Raji (cell line): ENCODE results near the gene ZNF837.

Experiments
- POLR2A ChIP-seq: IDR thresholded peaks from 2 replicates; pipeline ENCODE4 v1.6.1; 2011; ENCODE audit warnings: low read depth, low read length, control low read depth; ENCODE audit not compliant: insufficient read depth

Gene ZNF837

GRCh38 chr19:58361900-58362271 is 18.9 kb downstream of the ZNF837 start:
- TF ChIP-seq POLR2A = no peak

GRCh38 chr19:58357481-58358145 is 23.2 kb downstream of the ZNF837 start:
- TF ChIP-seq POLR2A = no peak

- no peak for TF ChIP-seq POLR2A
These were observed 23.9 kb downstream of the ZNF837 start for GRCh38 chr19:58356766-58357480.

GRCh38 chr19:58355908-58356765 is 24.7 kb downstream of the ZNF837 start:
- no peak for TF ChIP-seq POLR2A

- TF ChIP-seq POLR2A = no peak
These were observed 25.5 kb downstream of the ZNF837 start for GRCh38 chr19:58355215-58355796.

GRCh38 chr19:58354478-58355030 is 26.3 kb downstream of the ZNF837 start:
- TF ChIP-seq POLR2A = no peak

GRCh38 chr19:58353717-58354477 is 26.9 kb downstream of the ZNF837 start:
- no peak for TF ChIP-seq POLR2A

GRCh38 chr19:58352760-58353671 is 27.8 kb downstream of the ZNF837 start, which contains the start of gene A1BG:
Gene A1BG, minus strand, starts transcription at chr19:58353492. Its CDS starts 55 bp downstream, at chr19:58353437.
- TF ChIP-seq POLR2A = no peak

GRCh38 chr19:58351990-58352755 is 28.7 kb downstream of the ZNF837 start:
- TF ChIP-seq POLR2A = no peak

- no peak for TF ChIP-seq POLR2A
These were observed 29.3 kb downstream of the ZNF837 start for GRCh38 chr19:58351558-58351878.

GRCh38 chr19:58350871-58351557 is 29.8 kb downstream of the ZNF837 start:
- TF ChIP-seq POLR2A = no peak

GRCh38 chr19:58350001-58350861 is 30.6 kb downstream of the ZNF837 start:
- TF ChIP-seq POLR2A = no peak
